NT2/D1 (cell line): Measurements from ENCODE around the gene ZNF77.
"Not testable (repeated sequence)": the region's sequence is repeated elsewhere in the genome, so short reads cannot be mapped to it uniquely, and the experiment has no call there.

Experiments
- DNase-seq: peaks from one replicate; pipeline ENCODE4 v3.0.0-alpha.2; 2011; ENCODE audit warnings: low read depth, low spot score
- H3K27me3 ChIP-seq: 2 replicates; pipeline ENCODE4 v1.6.0; 2011; ENCODE audit warnings: mild to moderate bottlenecking; ENCODE audit not compliant: insufficient read length, insufficient read depth
- H3K36me3 ChIP-seq: 2 replicates; pipeline ENCODE4 v1.6.1; 2011; ENCODE audit warnings: mild to moderate bottlenecking, low read length, mixed read lengths; ENCODE audit not compliant: insufficient read depth, insufficient read length
- H3K4me1 ChIP-seq: 2 replicates; pipeline ENCODE4 v1.5.1; 2011; ENCODE audit not compliant: insufficient read depth, insufficient read length
- H3K4me3 ChIP-seq: 2 replicates; pipeline ENCODE4 v1.5.1; 2011; ENCODE audit warnings: low read depth; ENCODE audit not compliant: insufficient read length
- H3K9ac ChIP-seq: 2 replicates; pipeline ENCODE4 v1.6.0; 2011; ENCODE audit warnings: low read depth; ENCODE audit not compliant: insufficient read length
- H3K9me3 ChIP-seq: 2 replicates; pipeline ENCODE4 v1.5.1; 2011; ENCODE audit warnings: mild to moderate bottlenecking, low read length; ENCODE audit not compliant: insufficient read depth
- SUZ12 ChIP-seq: IDR thresholded peaks from 2 replicates; pipeline ENCODE4 v1.6.1; 2011; ENCODE audit not compliant: insufficient read length, insufficient read depth; ENCODE audit errors: extremely low read depth
- YY1 ChIP-seq: IDR thresholded peaks from 2 replicates; pipeline ENCODE4 v1.6.1; 2011; ENCODE audit not compliant: insufficient read length, insufficient read depth
- ZNF274 ChIP-seq: IDR thresholded peaks from 2 replicates; pipeline ENCODE4 v1.6.1; 2011; ENCODE audit warnings: mild to moderate bottlenecking, low read depth, low read length

ZNF77 gene

GRCh38 chr19:2944775-2945574 is at the start of gene ZNF77:
Gene ZNF77, minus strand, starts transcription at chr19:2944971. Its CDS starts 131 bp downstream, at chr19:2944840.
- no peak for TF ChIP-seq ZNF274
- no peak for TF ChIP-seq SUZ12
- Histone ChIP-seq H3K36me3 (peaks cover 6% of the 10 kb centered on the region), H3K9me3 (no peaks in the 10 kb centered on the region), H3K27me3 (no peaks in the 10 kb centered on the region), H3K9ac (peak within 1 kb of the TSS; percentile 93), H3K4me1 (peaks cover 3% of the 10 kb centered on the region), H3K4me3 (peak within 1 kb of the TSS; percentile 85)
- peak; percentile 98 for DNase-seq

- TF ChIP-seq ZNF274 (no peak), YY1 (no peak), SUZ12 (no peak)
- no peak overlapping the region for H3K9ac ChIP-seq
- no peaks in the 10 kb centered on the region for H3K9me3 ChIP-seq
- no peak overlapping the region for H3K4me3 ChIP-seq
- H3K4me1 ChIP-seq = peaks cover 4% of the 10 kb centered on the region
- DNase-seq = no peak
- H3K36me3 ChIP-seq = no peaks in the 10 kb centered on the region
- peaks cover 40% of the 10 kb centered on the region for H3K27me3 ChIP-seq
Observed at GRCh38 chr19:2993579-2993978, 48.8 kb upstream of the ZNF77 start.

DNA sequence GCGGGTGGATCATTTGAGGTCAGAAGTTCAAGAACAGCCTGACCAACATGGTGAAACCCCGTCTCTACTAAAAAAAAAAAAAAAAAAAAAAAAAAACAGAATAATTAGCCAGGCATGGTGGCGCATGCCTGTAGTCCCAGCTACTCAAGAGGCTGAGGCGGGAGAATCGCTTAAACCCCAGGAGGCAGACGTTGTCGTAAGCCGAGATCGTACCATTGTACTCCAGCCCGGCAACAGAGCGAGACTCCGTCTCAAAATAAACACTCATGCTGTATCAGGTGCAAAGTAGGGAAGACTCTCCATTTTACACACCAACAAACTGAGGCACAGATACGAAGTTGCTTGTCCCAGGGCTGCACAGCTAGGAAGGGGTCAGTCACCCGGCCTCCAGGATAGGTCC is 48.2 kb upstream of the ZNF77 start:
- no peak overlapping the region for H3K4me3 ChIP-seq
- H3K36me3 ChIP-seq = no peaks in the 10 kb centered on the region
- TF ChIP-seq YY1 = no peak
- DNase-seq = no peak
- no peak overlapping the region for H3K9ac ChIP-seq
- no peaks in the 10 kb centered on the region for H3K9me3 ChIP-seq
- H3K27me3 ChIP-seq = peaks cover 45% of the 10 kb centered on the region
- H3K4me1 ChIP-seq = peaks cover 5% of the 10 kb centered on the region

GRCh38 chr19:2992333-2992732 is 47.6 kb upstream of the ZNF77 start:
- not testable (repeated sequence) for H3K9ac ChIP-seq, H3K9me3 ChIP-seq, DNase-seq, H3K4me1 ChIP-seq, H3K4me3 ChIP-seq, H3K36me3 ChIP-seq
- peaks cover 48% of the 10 kb centered on the region for H3K27me3 ChIP-seq

DNA sequence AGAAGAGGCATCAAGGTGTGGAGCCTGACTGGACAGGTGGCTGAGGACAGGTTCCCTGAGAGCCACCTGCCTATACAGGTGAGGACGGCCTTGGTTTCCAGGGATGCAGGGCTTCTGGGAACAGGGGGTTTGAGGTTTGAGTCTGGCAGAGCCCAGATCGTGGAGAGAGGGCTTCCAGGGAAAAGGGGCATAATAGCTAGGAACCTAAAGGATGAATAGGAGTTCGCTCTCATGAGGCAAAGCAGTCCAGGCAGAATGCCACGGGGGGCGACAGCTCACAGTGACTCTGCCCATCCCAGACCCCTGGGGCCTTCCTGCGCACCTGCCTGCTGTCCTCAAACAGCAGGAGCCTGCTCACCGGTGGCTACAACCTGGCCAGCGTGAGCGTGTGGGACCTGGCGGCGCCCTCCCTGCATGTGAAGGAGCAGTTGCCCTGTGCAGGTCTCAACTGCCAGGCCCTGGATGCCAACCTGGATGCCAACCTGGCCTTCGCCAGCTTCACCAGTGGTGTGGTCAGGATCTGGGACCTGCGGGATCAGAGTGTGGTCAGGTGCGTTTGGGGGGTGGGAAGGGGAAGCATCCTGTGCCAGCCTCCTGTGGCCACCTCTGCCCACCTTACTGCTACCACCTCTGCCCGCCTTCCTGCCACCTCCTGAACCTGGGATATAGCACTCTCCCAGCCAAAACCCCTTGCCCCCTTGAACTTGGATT is 44.6 kb upstream of the ZNF77 start:
- Histone ChIP-seq H3K4me3 (no peak overlapping the region), H3K27me3 (peaks cover 71% of the 10 kb centered on the region), H3K9ac (no peak overlapping the region), H3K9me3 (no peaks in the 10 kb centered on the region), H3K4me1 (peaks cover 10% of the 10 kb centered on the region), H3K36me3 (no peaks in the 10 kb centered on the region)
- no peak for TF ChIP-seq ZNF274
- no peak for TF ChIP-seq SUZ12
- DNase-seq = no peak

GRCh38 chr19:2988568-2988967 is 43.8 kb upstream of the ZNF77 start:
- Histone ChIP-seq H3K27me3 (peaks cover 74% of the 10 kb centered on the region), H3K4me1 (peaks cover 10% of the 10 kb centered on the region), H3K9me3 (no peaks in the 10 kb centered on the region), H3K9ac (no peak overlapping the region), H3K36me3 (no peaks in the 10 kb centered on the region), H3K4me3 (no peak overlapping the region)
- TF ChIP-seq ZNF274 = no peak
- TF ChIP-seq SUZ12 = no peak
- no peak for TF ChIP-seq YY1
- no peak for DNase-seq

DNA sequence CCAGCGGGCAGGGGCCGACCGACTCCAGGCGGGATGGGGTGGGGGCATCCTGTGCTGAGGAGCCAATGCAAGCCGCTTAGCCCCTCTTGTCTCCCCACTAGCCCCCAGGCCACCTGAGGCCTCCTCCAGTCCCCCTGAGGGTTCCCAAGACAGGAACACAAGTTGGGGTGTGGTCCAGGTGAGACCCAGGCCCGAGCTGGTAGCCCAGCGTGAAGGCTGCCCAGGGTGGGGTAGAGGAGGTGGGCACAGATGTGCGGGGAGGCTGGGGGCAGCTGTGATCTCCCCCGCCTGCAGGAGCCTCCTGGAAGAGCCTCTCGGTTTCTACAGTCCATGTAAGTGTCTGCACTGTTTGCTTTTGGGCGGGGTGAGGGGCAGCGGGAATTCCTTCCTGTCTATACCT is 43.0 kb upstream of the ZNF77 start:
- DNase-seq = no peak
- Histone ChIP-seq H3K4me1 (peaks cover 14% of the 10 kb centered on the region), H3K9me3 (no peaks in the 10 kb centered on the region), H3K27me3 (peaks cover 76% of the 10 kb centered on the region), H3K4me3 (no peak overlapping the region), H3K9ac (peak overlapping the region; percentile 51), H3K36me3 (no peaks in the 10 kb centered on the region)
- TF ChIP-seq YY1 (no peak), SUZ12 (no peak), ZNF274 (no peak)

GRCh38 chr19:2986951-2987524 is 42.3 kb upstream of the ZNF77 start:
- H3K4me3 ChIP-seq = peak overlapping the region; percentile 0
- no peaks in the 10 kb centered on the region for H3K9me3 ChIP-seq
- DNase-seq = peak; percentile 46
- H3K27me3 ChIP-seq = peaks cover 79% of the 10 kb centered on the region
- H3K4me1 ChIP-seq = peaks cover 18% of the 10 kb centered on the region
- TF ChIP-seq ZNF274 (no peak), SUZ12 (no peak), YY1 (no peak)
- H3K36me3 ChIP-seq = no peaks in the 10 kb centered on the region
- H3K9ac ChIP-seq = peak overlapping the region; percentile 51
